NCI-H1417 (cell line): ENCODE data around the gene KIFC3.
"Not testable (repeated sequence)": the region's sequence is repeated elsewhere in the genome, so short reads cannot be mapped to it uniquely, and the experiment has no call there.

ENCODE experiments used
- DNase-seq, 3 experiments: peaks; one replicate each; lab custom pipeline; 2025; lab: John Stamatoyannopoulos, UW

KIFC3 gene

DNA sequence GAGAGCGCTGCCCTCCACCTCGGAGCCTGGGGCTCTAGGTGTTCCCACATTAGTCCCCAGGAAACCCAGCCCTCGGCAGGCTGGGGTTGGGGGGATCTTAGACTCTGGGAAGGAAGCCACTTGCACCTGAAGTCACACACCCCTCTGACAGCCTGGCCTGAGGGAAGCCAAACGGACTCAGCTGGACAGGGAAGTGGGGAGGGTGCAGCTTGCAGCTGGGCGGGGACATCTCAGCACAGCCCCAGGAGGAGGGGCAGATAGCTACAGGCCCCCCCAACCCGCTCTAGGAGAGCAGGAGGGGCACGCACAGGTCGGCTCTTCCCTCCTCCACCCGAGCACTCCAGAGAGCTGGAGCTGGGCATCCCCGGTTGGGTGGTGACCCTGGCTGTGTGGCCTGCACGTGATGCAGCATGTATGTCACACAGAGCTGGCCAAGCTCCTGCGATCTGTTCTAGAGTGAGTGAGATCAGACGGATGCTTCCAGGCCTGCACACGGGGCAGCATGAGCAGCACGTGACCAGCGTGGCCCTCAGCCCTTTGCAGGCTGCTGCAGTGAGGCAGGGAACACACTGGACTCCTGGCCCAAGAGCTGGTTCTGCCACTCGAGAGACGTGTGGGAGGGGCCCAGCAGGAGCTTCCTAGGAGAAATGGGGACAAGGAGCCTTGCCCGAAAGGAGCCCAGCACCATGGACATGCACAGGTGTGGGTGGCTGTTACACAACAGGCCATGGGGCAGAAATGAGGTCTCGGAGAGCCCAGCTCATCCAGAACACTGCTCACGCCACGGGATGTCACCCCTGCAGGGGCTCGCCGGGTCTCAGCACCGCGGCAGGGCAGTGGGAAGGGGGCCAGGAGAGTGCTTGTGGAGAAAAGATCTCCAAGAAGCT lies 15.4 kb downstream of the KIFC3 start:
- DNase-seq: no peak

- no peak for DNase-seq
Observed at GRCh38 chr16:57785924-57786323, 16.4 kb downstream of the KIFC3 start.

DNA sequence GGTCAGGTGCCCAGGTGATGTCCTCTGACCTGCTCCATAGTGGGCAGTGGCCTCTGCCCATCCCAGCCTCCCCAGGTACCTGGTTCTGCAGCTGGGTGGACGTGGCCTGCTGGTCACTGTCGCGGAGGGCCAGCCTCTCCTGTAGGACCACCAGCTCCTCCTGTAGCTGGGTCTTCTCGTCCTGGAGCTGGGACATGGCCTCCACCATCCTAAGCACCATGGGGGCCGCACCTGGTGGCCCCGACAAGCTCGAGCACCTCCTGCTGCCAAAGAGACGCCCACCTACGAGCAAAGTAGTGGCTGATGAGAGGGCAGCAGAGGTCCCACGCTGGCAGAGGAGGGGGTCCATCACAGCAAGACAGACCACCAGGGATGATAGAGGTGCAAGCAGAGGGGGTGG lies 16.9 kb downstream of the KIFC3 start:
- DNase-seq: no peak

DNA sequence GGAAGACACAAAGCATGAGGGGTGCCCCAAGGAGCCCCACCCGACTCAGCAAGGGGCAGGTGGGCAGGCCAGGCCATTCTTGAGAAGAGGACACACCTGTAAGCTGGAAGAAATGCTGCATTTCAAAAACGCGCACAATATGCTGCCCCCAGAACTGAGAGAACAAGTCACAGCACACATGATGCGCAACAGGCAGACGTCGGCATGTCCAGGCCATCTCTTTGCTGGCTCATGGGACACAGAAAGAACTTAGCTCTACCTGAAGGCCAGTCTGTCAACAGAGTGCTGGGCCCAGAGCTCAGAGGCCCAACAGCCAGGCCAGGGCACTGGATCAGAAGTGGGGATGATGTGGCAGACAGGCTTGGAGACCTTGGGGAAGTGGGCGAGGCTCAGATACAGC lies 18.0 kb downstream of the KIFC3 start:
- no peak for DNase-seq

DNA sequence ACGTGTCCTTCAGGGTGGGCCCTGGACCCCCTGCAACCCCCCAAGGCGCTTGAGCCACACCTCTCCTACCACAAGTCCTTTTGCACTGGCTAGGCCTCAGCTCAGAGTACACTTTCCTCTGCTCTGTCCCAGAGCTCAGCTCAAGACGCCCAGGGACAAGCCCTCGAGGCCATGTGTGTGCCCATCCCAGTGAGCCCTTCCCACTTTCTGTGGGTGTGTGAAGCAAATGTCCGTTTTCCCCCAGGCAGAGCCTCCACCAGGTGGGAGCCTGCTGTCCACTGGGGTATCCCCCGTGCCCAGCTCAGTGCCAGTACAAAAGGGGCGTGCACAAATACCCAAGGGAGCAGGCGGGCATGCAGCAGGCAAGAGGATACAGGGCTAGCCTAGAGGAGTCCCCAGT lies 18.4 kb downstream of the KIFC3 start:
- DNase-seq: no peak

DNA sequence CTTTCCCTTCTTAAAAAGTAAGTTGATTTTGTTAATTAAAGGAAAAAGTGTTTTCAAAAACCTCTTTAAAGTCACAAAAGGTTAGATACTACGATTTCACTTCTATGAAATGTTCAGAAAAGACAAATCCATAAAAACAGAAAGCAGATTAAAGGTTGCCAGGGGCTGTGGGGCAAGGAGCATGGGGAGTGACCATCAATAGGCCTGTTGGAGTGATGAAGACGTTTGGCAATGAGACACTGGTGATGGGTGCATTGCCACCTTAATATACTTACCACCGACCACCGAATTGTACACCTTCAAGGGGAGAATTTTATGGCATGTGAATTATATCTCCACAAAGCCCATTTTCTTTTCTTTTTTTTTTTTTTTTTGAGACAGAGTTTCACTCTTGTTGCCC lies 19.2 kb downstream of the KIFC3 start:
- no peak for DNase-seq

DNA sequence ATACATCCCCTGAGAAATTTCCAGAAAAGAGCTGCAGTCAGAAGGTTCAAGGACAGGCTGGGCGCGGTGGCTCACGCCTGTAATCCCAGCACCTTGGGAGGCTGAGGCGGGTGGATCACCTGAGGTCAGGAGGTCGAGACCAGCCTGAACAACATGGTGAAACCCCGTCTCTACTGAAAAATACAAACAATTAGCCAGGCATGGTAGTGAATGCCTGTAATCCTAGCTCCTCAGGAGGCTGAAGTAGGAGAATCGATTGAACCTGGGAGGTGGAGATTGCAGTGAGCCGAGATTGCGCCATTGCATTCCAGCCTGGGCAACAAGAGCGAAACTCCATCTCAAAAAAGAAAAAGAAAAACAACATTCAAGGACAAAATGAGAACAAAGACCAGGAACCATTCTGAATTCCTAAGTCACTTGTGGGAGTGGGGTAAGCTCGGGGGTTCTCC lies 19.7 kb downstream of the KIFC3 start:
- DNase-seq: not testable (repeated sequence)

- no peak for DNase-seq
Observed at GRCh38 chr16:57781741-57782606, 20.3 kb downstream of the KIFC3 start.

GRCh38 chr16:57781349-57781740 lies 20.9 kb downstream of the KIFC3 start:
- DNase-seq: no peak

GRCh38 chr16:57779836-57780235 lies 22.5 kb downstream of the KIFC3 start:
- not testable (repeated sequence) for DNase-seq

GRCh38 chr16:57778658-57779057 lies 23.6 kb downstream of the KIFC3 start:
- no peak for DNase-seq

DNA sequence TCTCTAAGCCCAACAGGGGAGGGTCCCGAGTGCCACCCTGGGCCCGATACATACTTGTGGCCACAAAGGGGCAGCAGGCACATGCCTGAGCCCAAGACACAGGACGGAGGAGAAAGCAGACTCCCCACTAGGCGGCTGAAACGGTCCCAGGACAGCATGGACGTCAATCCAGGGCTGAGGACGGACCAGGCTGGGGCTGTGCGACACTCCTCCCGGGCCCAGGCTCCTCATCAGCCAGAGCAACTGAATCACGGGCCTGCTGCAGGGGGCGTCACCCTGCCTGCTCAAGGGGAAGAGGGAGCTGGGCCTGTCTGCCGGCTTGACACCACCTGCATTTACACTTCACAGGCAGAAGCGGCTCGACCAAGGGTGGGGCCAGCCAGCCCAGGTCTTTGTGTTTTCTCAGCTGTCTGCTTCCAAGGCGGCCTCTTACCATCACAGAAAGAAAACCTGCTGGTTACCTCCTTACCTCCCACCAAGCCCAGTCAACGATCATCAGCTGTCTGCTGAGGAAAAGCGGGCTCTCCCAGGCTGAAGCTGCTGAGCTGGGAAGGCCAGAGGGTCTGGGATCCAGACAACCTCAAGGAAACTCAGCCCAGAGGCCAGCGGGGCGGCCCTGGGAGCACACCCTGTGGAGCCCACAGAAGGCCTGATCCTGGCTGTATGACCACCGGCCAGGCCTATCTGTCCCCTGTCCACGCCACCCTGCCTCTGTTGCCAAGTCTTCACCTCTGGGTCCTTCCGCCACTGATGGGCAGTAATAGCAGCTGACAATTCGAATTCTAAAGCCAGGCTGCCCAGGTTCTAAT lies 26.4 kb downstream of the KIFC3 start:
- DNase-seq: peak; percentile 70 to 86 (median 71)

GRCh38 chr16:57774705-57775285 lies 27.5 kb downstream of the KIFC3 start:
- DNase-seq: peak in 1 of 3 experiments; percentile 9

- DNase-seq: peak in 2 of 3 experiments; percentile 10 to 45
Observed at GRCh38 chr16:57773655-57774295, 28.5 kb downstream of the KIFC3 start.

- DNase-seq: peak in 1 of 3 experiments; percentile 33
Observed at GRCh38 chr16:57773019-57773418, 29.3 kb downstream of the KIFC3 start.

DNA sequence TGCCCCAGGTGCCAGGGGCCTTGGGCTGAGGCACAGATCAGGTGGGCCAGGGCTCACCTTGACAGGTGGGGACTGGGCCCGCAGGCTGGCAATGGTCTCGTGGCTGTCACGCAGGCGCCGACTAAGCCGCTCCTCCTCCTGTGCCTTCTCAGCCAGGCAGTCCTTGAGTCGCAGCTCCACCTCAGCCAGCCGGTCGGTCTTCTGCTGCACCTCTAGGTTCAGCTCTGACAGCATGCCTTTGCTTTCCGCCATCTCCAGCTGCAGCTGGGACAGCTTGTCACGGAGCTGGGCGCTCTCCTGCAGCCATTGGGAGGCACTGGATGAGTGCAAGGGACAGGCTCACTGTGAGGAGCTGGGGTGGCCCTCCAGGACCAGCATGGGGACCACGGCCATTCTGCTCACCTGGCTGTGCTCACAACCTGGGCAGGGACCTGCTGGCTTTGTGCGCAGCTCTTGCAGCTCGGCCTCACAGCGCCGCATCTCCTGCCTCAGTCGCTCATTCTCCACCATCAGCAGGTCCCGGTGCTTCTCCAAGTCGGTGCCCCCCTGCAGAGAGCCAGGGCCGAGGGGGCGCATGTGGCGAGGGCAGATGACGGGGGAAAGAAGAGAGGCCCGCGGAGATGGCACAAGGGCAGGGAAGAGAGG lies 31.0 kb downstream of the KIFC3 start:
- DNase-seq: no peak

DNA sequence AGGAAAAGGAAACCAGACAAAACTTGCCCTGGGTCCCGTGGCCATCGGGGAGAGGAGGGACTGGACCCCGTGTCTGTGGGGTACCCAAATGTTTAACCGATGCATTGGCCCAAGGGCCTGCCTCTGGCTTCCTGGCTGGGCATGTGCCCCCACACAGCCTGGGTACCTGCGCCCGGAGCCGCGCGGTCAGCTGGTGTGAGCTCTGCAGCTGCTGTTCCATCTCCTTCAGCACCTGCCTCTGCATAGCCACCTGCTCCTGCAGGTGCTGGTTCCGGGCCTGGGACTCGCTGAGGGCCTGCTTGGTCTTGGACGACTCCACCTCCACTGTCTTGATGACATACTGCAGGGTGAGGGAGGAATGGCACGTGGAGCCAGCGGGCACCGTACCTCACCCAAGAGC lies 31.9 kb downstream of the KIFC3 start:
- peak in 1 of 3 experiments; percentile 68 for DNase-seq

DNA sequence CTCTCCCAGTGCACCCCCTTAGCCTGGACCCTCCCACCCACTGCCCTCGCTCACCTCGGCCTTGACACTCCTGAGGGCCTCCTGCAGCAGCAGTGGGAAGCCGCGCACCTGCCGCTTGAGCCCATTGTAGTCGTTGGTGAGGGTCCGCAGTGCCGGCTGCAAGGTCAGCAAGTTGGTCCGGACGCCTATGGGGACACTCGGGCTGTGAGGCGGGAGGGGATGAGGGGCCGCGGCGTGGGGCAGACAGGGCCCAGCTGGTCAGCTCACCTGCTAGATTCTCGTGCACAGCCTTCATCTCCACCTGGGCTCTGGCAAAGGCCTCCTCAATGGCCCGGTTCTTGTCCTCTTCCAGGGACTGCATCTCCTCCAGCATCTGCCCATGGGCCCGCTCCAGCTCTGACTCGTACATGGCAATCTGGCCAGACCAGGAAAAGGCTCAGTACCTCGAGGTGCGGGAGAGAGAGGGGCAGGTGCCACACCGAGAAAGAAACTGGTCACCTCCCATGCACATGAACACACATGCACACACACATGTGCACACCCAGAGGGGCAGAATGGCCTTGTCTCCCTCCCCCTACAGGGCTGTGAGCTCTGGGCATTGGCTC lies 32.6 kb downstream of the KIFC3 start:
- DNase-seq: no peak

DNA sequence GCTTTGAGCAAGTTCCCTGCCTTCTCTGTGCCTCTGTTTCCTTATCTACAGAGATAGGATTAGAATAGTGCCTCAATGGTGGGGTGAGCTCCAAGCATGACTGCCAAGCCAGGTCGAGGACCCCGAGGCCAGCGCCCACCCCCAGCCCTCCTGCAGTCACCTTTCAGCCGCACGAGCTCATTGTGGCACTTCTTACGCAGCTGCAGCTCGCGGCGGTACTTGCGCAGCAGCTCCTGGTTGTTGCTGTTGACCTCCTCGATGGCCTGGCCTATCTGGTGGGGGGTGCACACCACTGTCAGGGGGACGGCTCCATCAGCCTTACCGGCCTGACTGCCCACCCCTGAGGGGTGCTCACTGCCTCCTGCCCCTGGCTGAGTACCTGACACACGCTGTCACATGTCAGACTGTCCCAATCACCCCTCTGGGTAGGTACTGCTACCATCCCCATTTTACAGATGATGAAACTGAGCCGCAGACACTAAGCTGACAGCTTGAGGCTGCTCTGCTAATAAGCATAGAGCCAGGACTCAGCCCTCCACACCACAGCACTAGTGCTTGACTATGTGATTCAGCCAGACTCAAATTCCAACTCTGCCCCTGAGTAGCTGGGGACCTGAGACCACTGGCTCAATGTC lies 35.5 kb downstream of the KIFC3 start:
- no peak for DNase-seq
